GM19324 (cell line): ENCODE results near the gene CIPC.

Experiments
- ATAC-seq: cut with Tn5 transposase; IDR thresholded peaks from one replicate; pipeline ENCODE4 v1.9.1; 2021; ENCODE audit warnings: mild to moderate bottlenecking, moderate library complexity; ENCODE audit not compliant: unreplicated experiment, low FRiP score

The CIPC gene

GRCh38 chr14:77068517-77069200, 29.4 kb upstream of the CIPC start:
- ATAC-seq = no peak

GRCh38 chr14:77069551-77069950, 28.5 kb upstream of the CIPC start:
- ATAC-seq = no peak

- no peak for ATAC-seq
Measured at GRCh38 chr14:77071938-77072388, 26.1 kb upstream of the CIPC start.

- no peak for ATAC-seq
Measured at GRCh38 chr14:77074969-77075368, 23.1 kb upstream of the CIPC start.

- no peak for ATAC-seq
Measured at GRCh38 chr14:77076113-77076631, 21.9 kb upstream of the CIPC start.

- no peak for ATAC-seq
Measured at GRCh38 chr14:77077040-77077439, 21.0 kb upstream of the CIPC start.

GRCh38 chr14:77082356-77082755, 15.7 kb upstream of the CIPC start:
- ATAC-seq = no peak

GRCh38 chr14:77083082-77083481, 15.0 kb upstream of the CIPC start:
- ATAC-seq = no peak

GRCh38 chr14:77084985-77085384, 13.1 kb upstream of the CIPC start:
- no peak for ATAC-seq

GRCh38 chr14:77085538-77085937, 12.5 kb upstream of the CIPC start:
- no peak for ATAC-seq

- no peak for ATAC-seq
Measured at GRCh38 chr14:77086017-77086727, 11.9 kb upstream of the CIPC start.

- no peak for ATAC-seq
Measured at GRCh38 chr14:77086951-77087350, 11.1 kb upstream of the CIPC start.

- no peak for ATAC-seq
Measured at GRCh38 chr14:77087631-77088030, 10.4 kb upstream of the CIPC start.

GRCh38 chr14:77088219-77088618, 9.8 kb upstream of the CIPC start:
- ATAC-seq = no peak

GRCh38 chr14:77088645-77089044, 9.4 kb upstream of the CIPC start:
- no peak for ATAC-seq

- ATAC-seq = no peak
Measured at GRCh38 chr14:77091518-77091917, 6.5 kb upstream of the CIPC start.

GRCh38 chr14:77092676-77093075, 5.4 kb upstream of the CIPC start:
- ATAC-seq = no peak

- no peak for ATAC-seq
Measured at GRCh38 chr14:77094672-77095284, 3.3 kb upstream of the CIPC start.

- no peak for ATAC-seq
Measured at GRCh38 chr14:77097006-77097699, 905 bp upstream of the CIPC start.

GRCh38 chr14:77098529-77099353, 683 bp downstream of the CIPC start:
- no peak for ATAC-seq
